ENCODE results near the gene MT3. TPM values are rescaled to one million over a fixed set of nuclear protein-coding genes. Genes with fewer than 3 reads are reported as not detected.

The MT3 gene
- total and polyA plus RNA-seq, 7 donors = 3.5 to 9.6 (median 4.3) TPM; not detected in 2

GRCh38 chr16:56604966-56605365, 15.6 kb downstream of the MT3 start:
- no peak for TF ChIP-seq POLR2A (IDR thresholded peaks at IDR 0.05)
- no peak for TF ChIP-seq EP300 (IDR thresholded peaks at IDR 0.05)
- TF ChIP-seq CTCF (IDR thresholded peaks at IDR 0.05) = no peak
- no peak for TF ChIP-seq POLR2AphosphoS5 (IDR thresholded peaks at IDR 0.05)
- Histone ChIP-seq H3K4me3 (no peak overlapping the region), H3K27me3 (no peaks in the 10 kb centered on the region), H3K36me3 (no peaks in the 10 kb centered on the region), H3K4me1 (peaks cover 0 to 37% (median 34%) of the 10 kb centered on the region in 4 donors), H3K9me3 (no peaks in the 10 kb centered on the region), H3K27ac (peak overlapping the region in 1 of 4 donors; percentile 93)
- 87 to 89% methylated on average over 4 of the region's 4 CpGs for WGBS, 2 donors
- DNase-seq = no peak
- intact Hi-C loops (cut with DNase I) = loop anchor here (5.0 to 10.0 kb wide), 4 partner anchors 37 to 330 kb away; partner anchors contain the start of genes AMFR and HERPUD1

GRCh38 chr16:56605475-56605874, 16.1 kb downstream of the MT3 start:
- TF ChIP-seq POLR2A (IDR thresholded peaks at IDR 0.05) (no peak), EP300 (IDR thresholded peaks at IDR 0.05) (no peak), CTCF (IDR thresholded peaks at IDR 0.05) (no peak), POLR2AphosphoS5 (IDR thresholded peaks at IDR 0.05) (no peak)
- peak overlapping the region; percentile 86 to 93 (median 89) for H3K27ac ChIP-seq
- no peaks in the 10 kb centered on the region for H3K27me3 ChIP-seq
- H3K9me3 ChIP-seq = no peaks in the 10 kb centered on the region
- peaks cover 0 to 42% (median 39%) of the 10 kb centered on the region in 4 donors for H3K4me1 ChIP-seq
- H3K36me3 ChIP-seq = no peaks in the 10 kb centered on the region
- 80 to 85% methylated on average over 1 of the region's 1 CpG for WGBS, 2 donors
- intact Hi-C loops (cut with DNase I) = loop anchor here (5.0 to 10.0 kb wide), 3 partner anchors 37 to 329 kb away; partner anchors contain the start of genes AMFR and HERPUD1
- no peak for DNase-seq
- no peak overlapping the region for H3K4me3 ChIP-seq

GRCh38 chr16:56606071-56606475, 16.7 kb downstream of the MT3 start:
- TF ChIP-seq EP300 (IDR thresholded peaks at IDR 0.05) (no peak), POLR2A (IDR thresholded peaks at IDR 0.05) (no peak), POLR2AphosphoS5 (IDR thresholded peaks at IDR 0.05) (no peak), CTCF (IDR thresholded peaks at IDR 0.05) (no peak)
- peaks cover 0 to 44% (median 44%) of the 10 kb centered on the region in 4 donors for H3K4me1 ChIP-seq
- peak; percentile 85 for DNase-seq
- 79 to 87% methylated on average over 3 of the region's 3 CpGs for WGBS, 2 donors
- no peak overlapping the region for H3K4me3 ChIP-seq
- no peaks in the 10 kb centered on the region for H3K9me3 ChIP-seq
- H3K27ac ChIP-seq = peak overlapping the region; percentile 86 to 93 (median 89)
- intact Hi-C loops (cut with DNase I) = loop anchor here (5.0 to 10.0 kb wide), 3 partner anchors 36 to 329 kb away; partner anchors contain the start of genes AMFR and HERPUD1
- no peaks in the 10 kb centered on the region for H3K27me3 ChIP-seq
- no peaks in the 10 kb centered on the region for H3K36me3 ChIP-seq

- peak overlapping the region; percentile 86 to 93 (median 89) for H3K27ac ChIP-seq
- TF ChIP-seq POLR2AphosphoS5 (IDR thresholded peaks at IDR 0.05) (peak in 2 of 4 donors; percentile 34 to 44), CTCF (IDR thresholded peaks at IDR 0.05) (no peak)
- H3K4me1 ChIP-seq = peaks cover 0 to 44% (median 44%) of the 10 kb centered on the region in 4 donors
- H3K27me3 ChIP-seq = no peaks in the 10 kb centered on the region
- H3K36me3 ChIP-seq = no peaks in the 10 kb centered on the region
- 71 to 82% methylated on average over 8 of the region's 8 CpGs for WGBS, 2 donors
- intact Hi-C loops (cut with DNase I) = loop anchor here (5.0 to 10.0 kb wide), 3 partner anchors 36 to 328 kb away; partner anchors contain the start of genes AMFR and HERPUD1
- DNase-seq = no peak
- no peak overlapping the region for H3K4me3 ChIP-seq
- no peaks in the 10 kb centered on the region for H3K9me3 ChIP-seq
Measured at GRCh38 chr16:56606476-56607108, 17.3 kb downstream of the MT3 start.

Data from sigmoid colon (tissue), 7 donors.